MM.1S (cell line): ENCODE measurements around the gene ARHGAP32.

ENCODE experiments used
- DNase-seq: peaks from one replicate; pipeline ENCODE4 v3.0.0-alpha.2; 2015
- H2AFZ ChIP-seq: fragments of 300-600 bp; sonication (generic); 2 replicates; pipeline ENCODE4 v1.6.0; 2016; ENCODE audit warnings: antibody characterized with exemption, low read length
- H3F3A ChIP-seq: fragments of 300-600 bp; sonication (generic); 2 replicates; pipeline ENCODE4 v1.6.1; 2016; ENCODE audit warnings: mild to moderate bottlenecking, antibody characterized with exemption, low read length, moderate library complexity, mixed read lengths; ENCODE audit not compliant: insufficient read depth
- H3K27ac ChIP-seq: fragments of 300-600 bp; sonication (generic); 2 replicates; pipeline ENCODE4 v1.5.1; 2016; ENCODE audit warnings: mild to moderate bottlenecking, low read length
- H3K27me3 ChIP-seq: fragments of 300-600 bp; sonication (generic); replicated peaks from 2 replicates; pipeline ENCODE4 v1.6.0; 2016; ENCODE audit warnings: low read length; ENCODE audit not compliant: insufficient read depth
- H3K36me3 ChIP-seq: fragments of 300-600 bp; sonication (generic); replicated peaks from 2 replicates; pipeline ENCODE4 v1.6.1; 2016; ENCODE audit warnings: mild to moderate bottlenecking, low read length, mixed read lengths; ENCODE audit not compliant: insufficient read depth
- H3K4me1 ChIP-seq: fragments of 300-600 bp; sonication (generic); 2 replicates; pipeline ENCODE4 v1.6.1; 2016; ENCODE audit warnings: low read length, mixed read lengths
- H3K4me2 ChIP-seq: fragments of 300-600 bp; sonication (generic); 2 replicates; pipeline ENCODE4 v1.6.0; 2016; ENCODE audit warnings: low read depth, low read length
- H3K4me3 ChIP-seq: fragments of 300-600 bp; sonication (generic); 2 replicates; pipeline ENCODE4 v1.5.1; 2016; ENCODE audit warnings: low read length, mixed read lengths
- H3K79me2 ChIP-seq: fragments of 300-600 bp; sonication (generic); 2 replicates; pipeline ENCODE4 v1.6.1; 2016; ENCODE audit warnings: mixed run types, low read length, mixed read lengths
- H3K9ac ChIP-seq: fragments of 300-600 bp; sonication (generic); 2 replicates; pipeline ENCODE4 v1.6.1; 2016; ENCODE audit warnings: low read length, mixed read lengths
- H3K9me2 ChIP-seq: fragments of 300-600 bp; sonication (generic); replicated peaks from 2 replicates; pipeline ENCODE4 v1.6.1; 2016; ENCODE audit warnings: mild to moderate bottlenecking, low read length, mixed read lengths; ENCODE audit not compliant: insufficient read depth
- H3K9me3 ChIP-seq: fragments of 300-600 bp; sonication (generic); replicated peaks from 2 replicates; pipeline ENCODE4 v1.6.1; 2016; ENCODE audit warnings: mild to moderate bottlenecking, low read length, mixed read lengths; ENCODE audit not compliant: insufficient read depth
- H4K20me1 ChIP-seq: fragments of 300-600 bp; sonication (generic); 2 replicates; pipeline ENCODE4 v1.6.1; 2016; ENCODE audit warnings: mild to moderate bottlenecking, low read length, moderate library complexity, mixed read lengths; ENCODE audit not compliant: insufficient read depth
- EZH2 ChIP-seq: fragments of 300-600 bp; sonication (generic); optimal IDR thresholded peaks from 2 replicates; pipeline ENCODE3; 2017; ENCODE audit warnings: low read depth, mild to moderate bottlenecking, antibody characterized with exemption, low read length, mixed read lengths
- EZH2phosphoT487 ChIP-seq: fragments of 300-600 bp; sonication (generic); IDR thresholded peaks from 2 replicates; pipeline ENCODE4 v1.6.1; 2018; ENCODE audit warnings: antibody characterized with exemption, low read length
- TF ChIP-seq, protein P1 (sequence below): fragments of 300-600 bp; sonication (generic); IDR thresholded peaks from 2 replicates; pipeline ENCODE4 v1.5.1; 2016; ENCODE audit warnings: antibody characterized with exemption, low read length, mixed read lengths

The ARHGAP32 gene

GRCh38 chr11:129066229-129066628, 125.9 kb downstream of the ARHGAP32 start:
- Histone ChIP-seq H3K4me3 (no peak overlapping the region), H3F3A (no peaks in the 10 kb centered on the region), H3K9ac (no peak overlapping the region), H3K79me2 (no peaks in the 10 kb centered on the region), H4K20me1 (no peaks in the 10 kb centered on the region), H3K36me3 (no peaks in the 10 kb centered on the region), H3K4me1 (no peaks in the 10 kb centered on the region), H3K27me3 (no peaks in the 10 kb centered on the region), H3K9me2 (no peaks in the 10 kb centered on the region), H3K27ac (no peak overlapping the region), H3K9me3 (no peaks in the 10 kb centered on the region), H2AFZ (no peak overlapping the region), H3K4me2 (no peak overlapping the region)
- DNase-seq, result no peak
- TF ChIP-seq, protein P1, sequence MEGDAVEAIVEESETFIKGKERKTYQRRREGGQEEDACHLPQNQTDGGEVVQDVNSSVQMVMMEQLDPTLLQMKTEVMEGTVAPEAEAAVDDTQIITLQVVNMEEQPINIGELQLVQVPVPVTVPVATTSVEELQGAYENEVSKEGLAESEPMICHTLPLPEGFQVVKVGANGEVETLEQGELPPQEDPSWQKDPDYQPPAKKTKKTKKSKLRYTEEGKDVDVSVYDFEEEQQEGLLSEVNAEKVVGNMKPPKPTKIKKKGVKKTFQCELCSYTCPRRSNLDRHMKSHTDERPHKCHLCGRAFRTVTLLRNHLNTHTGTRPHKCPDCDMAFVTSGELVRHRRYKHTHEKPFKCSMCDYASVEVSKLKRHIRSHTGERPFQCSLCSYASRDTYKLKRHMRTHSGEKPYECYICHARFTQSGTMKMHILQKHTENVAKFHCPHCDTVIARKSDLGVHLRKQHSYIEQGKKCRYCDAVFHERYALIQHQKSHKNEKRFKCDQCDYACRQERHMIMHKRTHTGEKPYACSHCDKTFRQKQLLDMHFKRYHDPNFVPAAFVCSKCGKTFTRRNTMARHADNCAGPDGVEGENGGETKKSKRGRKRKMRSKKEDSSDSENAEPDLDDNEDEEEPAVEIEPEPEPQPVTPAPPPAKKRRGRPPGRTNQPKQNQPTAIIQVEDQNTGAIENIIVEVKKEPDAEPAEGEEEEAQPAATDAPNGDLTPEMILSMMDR, result no peak
- TF ChIP-seq EZH2phosphoT487, result no peak
- TF ChIP-seq EZH2, result no peak

DNA sequence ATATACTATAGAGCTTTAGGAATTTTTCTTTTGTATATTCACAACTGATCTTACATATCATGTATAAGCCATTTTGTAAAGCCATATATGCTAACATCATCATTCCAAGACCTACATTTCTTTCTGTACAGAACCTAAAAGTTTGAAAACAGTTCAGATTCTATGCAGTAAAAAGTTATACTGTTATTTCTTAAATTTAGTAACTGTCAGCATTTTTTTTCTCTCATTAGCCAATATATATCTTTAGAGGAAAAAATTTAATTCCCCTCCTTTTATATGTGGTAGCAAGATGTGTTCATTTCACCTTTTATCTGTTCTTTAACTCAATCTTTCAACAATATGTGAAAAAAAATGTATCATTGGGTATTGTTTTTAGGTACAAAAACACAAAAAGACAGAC, 129.0 kb downstream of the ARHGAP32 start:
- no peaks in the 10 kb centered on the region for H3K9me3 ChIP-seq
- DNase-seq, result no peak
- H3K4me1 ChIP-seq, result no peaks in the 10 kb centered on the region
- no peak for TF ChIP-seq EZH2phosphoT487
- H3K27ac ChIP-seq, result no peak overlapping the region
- H3K4me2 ChIP-seq, result no peak overlapping the region
- no peaks in the 10 kb centered on the region for H3K79me2 ChIP-seq
- no peaks in the 10 kb centered on the region for H3K9me2 ChIP-seq
- no peak overlapping the region for H2AFZ ChIP-seq
- no peaks in the 10 kb centered on the region for H3K36me3 ChIP-seq
- H3K4me3 ChIP-seq, result no peak overlapping the region
- no peak overlapping the region for H3K9ac ChIP-seq
- H3F3A ChIP-seq, result no peaks in the 10 kb centered on the region
- no peaks in the 10 kb centered on the region for H4K20me1 ChIP-seq
- no peaks in the 10 kb centered on the region for H3K27me3 ChIP-seq

GRCh38 chr11:129061492-129062230, 130.5 kb downstream of the ARHGAP32 start:
- TF ChIP-seq, protein P1, result no peak
- TF ChIP-seq EZH2, result no peak
- no peak for TF ChIP-seq EZH2phosphoT487
- Histone ChIP-seq H3K4me1 (no peaks in the 10 kb centered on the region), H3K27me3 (no peaks in the 10 kb centered on the region), H3K9ac (no peak overlapping the region), H3K4me2 (no peak overlapping the region), H3K4me3 (no peak overlapping the region), H3K36me3 (no peaks in the 10 kb centered on the region), H4K20me1 (no peaks in the 10 kb centered on the region), H3K9me2 (no peaks in the 10 kb centered on the region), H3K9me3 (no peaks in the 10 kb centered on the region), H3F3A (no peaks in the 10 kb centered on the region), H3K79me2 (no peaks in the 10 kb centered on the region), H2AFZ (no peak overlapping the region), H3K27ac (no peak overlapping the region)
- no peak for DNase-seq

- no peak for DNase-seq
- TF ChIP-seq EZH2 (no peak), EZH2phosphoT487 (no peak)
- TF ChIP-seq, protein P1, result no peak
These were observed 135.2 kb downstream of the ARHGAP32 start for GRCh38 chr11:129056916-129057315.

More at GRCh38 chr11:129056916-129057315, 135.2 kb downstream of the ARHGAP32 start:
- Histone ChIP-seq H4K20me1 (no peaks in the 10 kb centered on the region), H3K27ac (no peak overlapping the region), H3K4me3 (no peak overlapping the region), H3K9ac (no peak overlapping the region), H3K9me3 (no peaks in the 10 kb centered on the region), H3K36me3 (no peaks in the 10 kb centered on the region), H3F3A (no peaks in the 10 kb centered on the region), H3K4me2 (no peak overlapping the region), H3K4me1 (no peaks in the 10 kb centered on the region), H3K9me2 (no peaks in the 10 kb centered on the region), H3K27me3 (no peaks in the 10 kb centered on the region), H3K79me2 (no peaks in the 10 kb centered on the region), H2AFZ (no peak overlapping the region)
